Adrenal gland (tissue), 5 donors: Measurements from ENCODE around the gene IFNA16.

Experiments used
- CTCF ChIP-seq, 6 experiments: fragments of 450-650 bp in 4 of 6; fragments of 200-600 bp in 2 of 6; sonication (generic) in 1 of 6; IDR thresholded peaks; 1 replicate in 5 of 6; 2 replicates in 1 of 6; pipeline versions ENCODE4 v1.5.1 to v1.8.0; 2016 to 2021; ENCODE audit warnings: antibody characterized with exemption in 6 of 6, mild to moderate bottlenecking in 2 of 6, moderate library complexity in 1 of 6
- POLR2A ChIP-seq, 2 donors: fragments of 450-650 bp; IDR thresholded peaks; one replicate each; pipeline ENCODE4 v1.6.1; 2017; ENCODE audit warnings: antibody characterized with exemption in 2 of 2, mild to moderate bottlenecking in 2 of 2, moderate library complexity in 1 of 2
- donor health status: DM: no; HTN: no; CAD: no.

GRCh38 chr9:21233258-21233657 is 16.1 kb upstream of the IFNA16 start:
- TF ChIP-seq CTCF (IDR thresholded peaks at IDR 0.05) (no peak), POLR2A (IDR thresholded peaks at IDR 0.05) (no peak)
